Measurements from ENCODE around the gene YES1.

- TF ChIP-seq CTCF (IDR thresholded peaks at IDR 0.05; ENCODE audit: low read length) (no peak), EZH2 (IDR thresholded peaks at IDR 0.05; ENCODE audit: borderline replicate concordance, low read length) (no peak)
These were observed 45.9 kb upstream of the YES1 start for GRCh38 chr18:857986-858385.
